PC-9 (cell line): ENCODE measurements around the gene MAEL. TPM values are rescaled to one million over a fixed set of nuclear protein-coding genes. Genes with fewer than 3 reads are reported as not detected.

Experiments used
- BruUV-seq: library from RNA; stranded (reverse); fragments of 400-500 nt; replicated peaks from 2 replicates; lab custom pipeline; 2021; lab: Mats Ljungman, UMichigan
- CTCF ChIA-PET: fragments of 300-600 bp; sonication (Branson Sonifier 250); formaldehyde crosslinking; loops from one replicate; lab custom pipeline; 2022; ENCODE audit warnings: antibody characterized with exemption; lab: Charles Lee
- POLR2A ChIA-PET: fragments of 300-600 bp; sonication (Branson Sonifier 250); formaldehyde crosslinking; loops from one replicate; lab custom pipeline; 2022; ENCODE audit warnings: antibody characterized with exemption; ENCODE audit not compliant: unreplicated experiment; lab: Charles Lee
- DNase-seq, 2 experiments: peaks; one replicate each; pipeline versions ENCODE4 v3.0.0 to v3.0.0-alpha.2; 2015 to 2022; ENCODE audit warnings: mixed read lengths in 1 of 2
- H2AFZ ChIP-seq: fragments of 200-600 bp; sonication (generic); 2 replicates; pipeline ENCODE4 v1.8.1; 2017; ENCODE audit warnings: antibody characterized with exemption
- H3F3A ChIP-seq: fragments of 200-600 bp; sonication (generic); 2 replicates; pipeline ENCODE4 v1.8.1; 2017; ENCODE audit warnings: antibody characterized with exemption, mild to moderate bottlenecking, low read depth; ENCODE audit not compliant: insufficient read depth
- H3K27ac ChIP-seq: fragments of 200-600 bp; sonication (generic); 2 replicates; pipeline ENCODE4 v1.6.1; 2016; ENCODE audit warnings: mixed run types
- H3K27me3 ChIP-seq: fragments of 200-600 bp; sonication (generic); 2 replicates; pipeline ENCODE4 v1.6.1; 2016; ENCODE audit warnings: low read depth, mixed run types; ENCODE audit not compliant: insufficient read depth
- H3K36me3 ChIP-seq: fragments of 200-600 bp; sonication (generic); 2 replicates; pipeline ENCODE4 v1.6.1; 2016; ENCODE audit warnings: low read depth, mixed run types
- H3K4me1 ChIP-seq: fragments of 200-600 bp; sonication (generic); replicated peaks from 2 replicates; pipeline ENCODE4 v1.6.1; 2016; ENCODE audit warnings: mixed run types; ENCODE audit not compliant: insufficient read depth
- H3K4me2 ChIP-seq: fragments of 200-600 bp; sonication (generic); 2 replicates; pipeline ENCODE4 v1.6.1; 2017; ENCODE audit warnings: mixed run types
- H3K4me3 ChIP-seq: fragments of 200-600 bp; sonication (generic); 2 replicates; pipeline ENCODE4 v1.6.1; 2016; ENCODE audit warnings: mixed run types
- H3K79me2 ChIP-seq: fragments of 200-600 bp; sonication (generic); 2 replicates; pipeline ENCODE4 v1.6.1; 2017; ENCODE audit warnings: low read depth, mixed run types
- H3K9me2 ChIP-seq: fragments of 200-600 bp; sonication (generic); 2 replicates; pipeline ENCODE4 v1.8.1; 2017; ENCODE audit warnings: mild to moderate bottlenecking; ENCODE audit not compliant: insufficient read depth
- H3K9me3 ChIP-seq: fragments of 200-600 bp; sonication (generic); 2 replicates; pipeline ENCODE4 v1.8.1; 2016; ENCODE audit warnings: low read depth; ENCODE audit not compliant: insufficient read depth
- H4K20me1 ChIP-seq: fragments of 200-600 bp; sonication (generic); 2 replicates; pipeline ENCODE4 v1.8.1; 2017; ENCODE audit not compliant: insufficient read depth
- CTCF ChIP-seq: fragments of 200-600 bp; sonication (generic); conservative IDR thresholded peaks from 2 replicates; pipeline ENCODE4 v1.6.1; 2017; ENCODE audit warnings: mixed run types, antibody characterized with exemption, mild to moderate bottlenecking, moderate library complexity
- EZH2 ChIP-seq: fragments of 200-600 bp; sonication (generic); IDR thresholded peaks from 2 replicates; pipeline ENCODE4 v1.8.0; 2017; ENCODE audit warnings: antibody characterized with exemption, low read depth
- intact Hi-C: fragments of 100-400 bp; cut with micrococcal nuclease; formaldehyde crosslinking; loops from one replicate; pipeline ENCODE4 v1.10.0; 2022; ENCODE audit not compliant: unreplicated experiment
- total RNA-seq: library from RNA; stranded (reverse); gene quantifications from 2 replicates; pipeline ENCODE4 v1.2.3, GENCODE V29; 2021

MAEL gene
- total RNA-seq, 1 experiment from 2014 or later: not detected

- Histone ChIP-seq H2AFZ (no peak overlapping the region), H3K4me3 (no peak overlapping the region), H3K4me2 (no peak overlapping the region), H3K79me2 (no peaks in the 10 kb centered on the region), H3F3A (no peaks in the 10 kb centered on the region), H3K4me1 (no peaks in the 10 kb centered on the region), H3K36me3 (no peaks in the 10 kb centered on the region), H3K27me3 (no peaks in the 10 kb centered on the region; the same call in 1 of the 2 replicates), H3K9me2 (no peaks in the 10 kb centered on the region), H3K9me3 (no peaks in the 10 kb centered on the region; the same call in none of the 2 replicates), H4K20me1 (no peaks in the 10 kb centered on the region), H3K27ac (no peak overlapping the region)
- TF ChIP-seq CTCF: no peak
- no peak for TF ChIP-seq EZH2
- ChIA-PET CTCF (no interaction called here), POLR2A (no interaction called here)
- BruUV-seq: no TSS peak
- intact Hi-C loops: no loop called here
- DNase-seq: no peak
These were observed 23.5 kb downstream of the MAEL start for GRCh38 chr1:167012570-167012969.

DNA sequence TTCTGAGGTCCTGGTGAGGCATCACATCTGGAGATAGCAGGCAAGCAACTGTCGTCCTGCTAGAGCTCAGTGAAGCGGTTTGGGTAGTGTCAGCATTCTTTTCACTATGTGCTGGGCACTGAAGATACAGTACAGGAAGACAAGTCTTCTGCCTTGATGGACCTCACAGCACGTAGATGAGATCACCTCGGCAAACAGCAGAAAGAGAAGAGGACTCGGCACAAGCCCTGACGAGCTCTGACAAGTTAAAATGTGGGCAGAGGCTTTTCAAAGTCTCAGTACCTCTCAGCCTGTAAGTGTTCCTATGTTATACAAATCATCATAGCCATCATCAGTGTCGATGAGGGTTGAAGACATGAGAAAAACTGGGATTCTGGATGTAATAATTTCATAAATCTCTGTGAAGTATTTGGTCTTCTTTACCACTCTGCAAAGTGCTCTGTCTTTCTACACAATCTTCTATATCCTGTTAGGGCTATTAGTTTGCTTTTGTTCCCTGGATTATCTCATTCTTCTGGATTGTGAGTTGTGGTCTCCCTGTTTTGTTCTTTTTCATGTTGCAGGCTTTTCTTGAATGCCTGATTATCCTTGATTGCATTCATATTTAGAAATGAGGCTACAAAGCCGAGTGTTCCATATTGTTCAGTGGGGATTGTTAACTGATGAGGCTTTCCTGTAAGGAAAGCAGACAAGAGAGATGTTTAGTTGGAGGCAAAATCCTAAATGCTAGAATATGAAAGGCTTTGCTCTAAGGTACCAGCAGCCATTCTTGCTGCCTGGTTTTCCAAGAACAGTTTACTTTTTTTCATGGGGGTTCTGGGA, 24.2 kb downstream of the MAEL start:
- H3K9me3 ChIP-seq: no peaks in the 10 kb centered on the region; the same call in none of the 2 replicates
- H3K4me1 ChIP-seq: no peaks in the 10 kb centered on the region
- no peak overlapping the region for H3K27ac ChIP-seq
- CTCF ChIA-PET: no interaction called here
- H2AFZ ChIP-seq: no peak overlapping the region
- no peaks in the 10 kb centered on the region; the same call in 1 of the 2 replicates for H3K27me3 ChIP-seq
- no peak for TF ChIP-seq CTCF
- no peak for TF ChIP-seq EZH2
- H3K9me2 ChIP-seq: no peaks in the 10 kb centered on the region
- intact Hi-C loops: no loop called here
- no peak overlapping the region for H3K4me3 ChIP-seq
- H3K79me2 ChIP-seq: no peaks in the 10 kb centered on the region
- POLR2A ChIA-PET: no interaction called here
- H3K4me2 ChIP-seq: no peak overlapping the region
- no peaks in the 10 kb centered on the region for H3K36me3 ChIP-seq
- H4K20me1 ChIP-seq: no peaks in the 10 kb centered on the region
- H3F3A ChIP-seq: no peaks in the 10 kb centered on the region
- DNase-seq: no peak
- BruUV-seq: no TSS peak

DNA sequence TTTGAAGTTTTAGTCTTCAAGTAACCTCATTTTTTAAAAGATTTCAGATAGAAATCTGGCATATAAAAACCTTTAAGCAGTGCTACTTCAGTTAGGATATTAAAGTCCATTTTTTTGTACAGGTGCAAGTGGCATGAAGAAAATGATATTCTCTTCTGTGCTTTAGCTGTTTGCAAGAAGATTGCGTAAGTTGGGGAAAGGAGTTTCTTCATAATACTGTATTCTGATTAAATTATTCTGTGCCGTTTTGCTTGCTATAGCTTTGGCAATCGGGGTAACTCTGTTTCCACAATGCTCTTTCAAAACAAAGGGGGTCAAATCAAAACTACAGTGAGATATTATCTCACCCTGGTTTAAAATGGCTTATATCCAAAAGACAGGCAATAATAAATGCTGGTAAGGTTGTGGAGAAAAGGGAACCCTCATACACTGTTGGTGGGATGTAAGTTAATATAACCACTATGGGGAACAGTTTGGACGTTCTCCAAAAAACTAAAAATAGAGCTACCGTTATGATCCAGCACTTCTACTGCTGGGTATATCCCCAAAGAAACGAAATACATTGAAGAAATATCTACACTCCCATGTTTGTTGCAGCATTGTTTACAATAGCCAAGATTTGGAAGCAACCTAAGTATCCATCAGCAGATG, 27.1 kb downstream of the MAEL start:
- H3K4me3 ChIP-seq: no peak overlapping the region
- H3K9me3 ChIP-seq: no peaks in the 10 kb centered on the region; the same call in none of the 2 replicates
- H3F3A ChIP-seq: no peaks in the 10 kb centered on the region
- no peak overlapping the region for H3K27ac ChIP-seq
- H4K20me1 ChIP-seq: no peaks in the 10 kb centered on the region
- no peak for TF ChIP-seq CTCF
- TF ChIP-seq EZH2: no peak
- no peaks in the 10 kb centered on the region for H3K4me1 ChIP-seq
- no peak overlapping the region for H2AFZ ChIP-seq
- no peaks in the 10 kb centered on the region for H3K79me2 ChIP-seq
- BruUV-seq: no TSS peak
- ChIA-PET POLR2A (no interaction called here), CTCF (no interaction called here)
- H3K36me3 ChIP-seq: no peaks in the 10 kb centered on the region
- no peak for DNase-seq
- intact Hi-C loops: no loop called here
- no peak overlapping the region for H3K4me2 ChIP-seq
- H3K27me3 ChIP-seq: no peaks in the 10 kb centered on the region; the same call in 1 of the 2 replicates
- no peaks in the 10 kb centered on the region for H3K9me2 ChIP-seq
